ENCODE measurements around the gene TECTA. TPM values are rescaled to one million over a fixed set of nuclear protein-coding genes. Genes with fewer than 3 reads are reported as not detected.

The TECTA gene
- total and polyA plus RNA-seq, 2 of the 8 experiments (the other 6 are each of a cell fraction or from before 2014, with no cell fraction given): 0.59 to 1.0 TPM

- TF ChIP-seq EGR1 (IDR thresholded peaks at IDR 0.05; ENCODE audit: borderline replicate concordance, low read depth, low read length): no peak
These were observed 43.1 kb upstream of the TECTA start (continued) for GRCh38 chr11:121057922-121058321.

Data from H1 (cell line).